ENCODE results near the gene NUAK1.

The NUAK1 gene

DNA sequence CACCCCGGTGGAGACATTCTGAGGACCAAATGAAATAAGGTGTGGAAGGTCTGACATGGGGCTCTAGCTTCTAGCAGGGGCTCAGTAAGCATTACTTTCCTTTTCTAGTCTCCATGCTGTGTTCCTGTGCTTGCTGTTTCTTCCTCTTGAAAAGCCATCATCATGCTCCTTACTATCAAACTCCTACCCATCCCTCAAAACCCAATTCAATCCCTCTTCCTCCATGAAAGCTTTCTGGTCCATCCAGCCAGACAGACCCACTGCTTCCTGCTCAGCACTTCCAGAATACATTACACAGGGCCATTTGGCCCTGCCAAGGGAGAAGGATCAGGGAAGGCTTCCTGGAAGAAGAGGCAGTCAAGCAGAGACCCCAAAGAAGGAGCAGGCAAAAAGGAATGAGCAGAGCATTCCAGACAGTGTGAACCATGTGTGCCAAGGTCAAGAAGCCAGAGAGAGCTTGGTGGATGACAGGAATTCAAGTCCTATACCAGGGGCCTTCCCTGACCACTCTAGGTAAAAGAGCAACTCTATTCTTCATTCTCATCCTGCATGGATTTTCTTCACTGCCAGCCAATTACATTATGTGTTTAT, 59.5 kb downstream of the NUAK1 start:
- H3K4me3 ChIP-seq (ENCODE audit: low read depth, low read length): no peak overlapping the region
- DNase-seq (ENCODE audit: low read depth): no peak
- TF ChIP-seq, protein P1, sequence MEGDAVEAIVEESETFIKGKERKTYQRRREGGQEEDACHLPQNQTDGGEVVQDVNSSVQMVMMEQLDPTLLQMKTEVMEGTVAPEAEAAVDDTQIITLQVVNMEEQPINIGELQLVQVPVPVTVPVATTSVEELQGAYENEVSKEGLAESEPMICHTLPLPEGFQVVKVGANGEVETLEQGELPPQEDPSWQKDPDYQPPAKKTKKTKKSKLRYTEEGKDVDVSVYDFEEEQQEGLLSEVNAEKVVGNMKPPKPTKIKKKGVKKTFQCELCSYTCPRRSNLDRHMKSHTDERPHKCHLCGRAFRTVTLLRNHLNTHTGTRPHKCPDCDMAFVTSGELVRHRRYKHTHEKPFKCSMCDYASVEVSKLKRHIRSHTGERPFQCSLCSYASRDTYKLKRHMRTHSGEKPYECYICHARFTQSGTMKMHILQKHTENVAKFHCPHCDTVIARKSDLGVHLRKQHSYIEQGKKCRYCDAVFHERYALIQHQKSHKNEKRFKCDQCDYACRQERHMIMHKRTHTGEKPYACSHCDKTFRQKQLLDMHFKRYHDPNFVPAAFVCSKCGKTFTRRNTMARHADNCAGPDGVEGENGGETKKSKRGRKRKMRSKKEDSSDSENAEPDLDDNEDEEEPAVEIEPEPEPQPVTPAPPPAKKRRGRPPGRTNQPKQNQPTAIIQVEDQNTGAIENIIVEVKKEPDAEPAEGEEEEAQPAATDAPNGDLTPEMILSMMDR (IDR thresholded peaks at IDR 0.05; ENCODE audit: insufficient read depth, low read depth, low read length, missing control alignments): no peak

DNA sequence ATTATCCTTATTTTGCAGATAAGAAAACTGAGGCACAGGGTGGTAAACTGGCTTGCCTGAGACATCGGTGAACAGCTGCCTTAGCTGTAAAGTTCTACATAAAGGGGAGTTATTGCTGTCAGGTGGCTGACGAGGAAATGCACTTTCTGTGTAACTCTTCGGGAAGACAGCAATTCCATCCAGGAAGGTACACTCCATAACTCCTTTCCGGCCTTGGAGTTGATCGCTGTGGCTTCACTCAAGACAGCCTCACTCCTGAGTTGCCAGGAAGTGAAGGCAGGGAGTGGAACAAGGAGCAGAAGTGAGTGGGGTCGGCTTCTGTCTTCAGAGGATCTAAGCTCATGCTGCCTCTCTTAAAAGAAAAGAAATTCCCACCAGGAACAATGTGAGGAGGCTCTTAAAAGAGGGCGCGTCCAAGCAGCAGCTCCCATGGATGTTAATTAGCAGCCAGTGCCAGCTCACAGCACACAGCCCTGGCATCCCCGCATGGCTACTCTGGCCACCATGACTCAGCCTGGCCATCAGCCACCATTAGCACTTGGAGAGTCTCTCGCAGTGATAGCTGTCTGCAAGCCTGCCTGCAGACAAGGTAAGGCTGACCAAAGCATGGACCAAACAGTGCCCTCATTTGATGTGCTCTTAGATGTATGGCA, 60.3 kb downstream of the NUAK1 start:
- TF ChIP-seq, protein P1 (IDR thresholded peaks at IDR 0.05; ENCODE audit: insufficient read depth, low read depth, low read length, missing control alignments): no peak
- DNase-seq (ENCODE audit: low read depth): no peak
- no peak overlapping the region for H3K4me3 ChIP-seq (ENCODE audit: low read depth, low read length)

DNA sequence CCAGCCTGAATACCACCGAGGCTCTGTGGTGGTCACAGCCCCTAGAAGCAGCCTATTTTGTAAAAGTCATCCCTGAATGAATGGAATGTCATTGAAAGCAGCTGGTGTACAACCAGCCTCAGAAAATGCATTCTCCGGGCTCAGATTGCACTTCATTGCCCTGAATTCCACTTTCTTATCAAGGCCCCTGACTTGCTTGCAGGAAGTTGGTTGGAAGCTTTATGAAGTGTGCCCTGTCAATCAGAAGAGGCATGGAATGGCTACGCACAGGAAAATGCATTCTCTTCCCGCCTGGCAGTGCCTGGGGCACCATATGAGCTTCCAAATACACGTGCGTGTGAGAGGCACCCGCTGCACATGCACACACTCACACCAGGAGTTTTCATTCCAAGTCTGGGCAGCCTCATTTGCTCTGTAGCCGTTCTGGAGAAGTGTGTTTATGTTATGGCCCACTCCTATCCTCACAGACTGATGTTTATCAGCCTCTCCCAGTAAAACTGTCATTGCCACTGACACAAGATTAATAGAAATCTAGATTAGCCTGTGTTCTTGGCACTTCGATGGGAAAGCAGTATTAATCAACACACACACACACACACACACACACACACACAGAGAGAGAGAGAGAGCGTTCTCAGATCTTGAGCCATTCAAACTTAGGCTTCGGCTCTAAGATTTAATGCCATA, 63.9 kb downstream of the NUAK1 start:
- H3K4me3 ChIP-seq (ENCODE audit: low read depth, low read length): no peak overlapping the region
- TF ChIP-seq, protein P1 (IDR thresholded peaks at IDR 0.05; ENCODE audit: insufficient read depth, low read depth, low read length, missing control alignments): no peak
- no peak for DNase-seq (ENCODE audit: low read depth)

DNA sequence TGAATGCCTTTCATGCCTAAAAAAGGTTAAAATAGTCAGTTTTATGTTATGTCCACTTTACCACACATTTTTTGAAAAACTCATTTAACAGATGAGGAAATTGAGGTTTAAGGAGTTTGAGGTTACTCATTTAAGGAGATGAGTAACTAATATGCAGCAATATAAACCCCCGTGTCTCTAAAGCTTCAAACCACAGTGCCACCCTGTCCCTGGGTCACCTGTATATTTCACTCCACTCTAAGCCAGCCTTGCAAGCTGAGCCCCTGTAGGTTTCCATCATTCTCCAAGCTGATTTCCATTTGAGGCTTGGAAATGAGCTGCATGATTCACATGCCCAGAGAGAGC, 64.4 kb downstream of the NUAK1 start:
- no peak overlapping the region for H3K4me3 ChIP-seq (ENCODE audit: low read depth, low read length)
- TF ChIP-seq, protein P1 (IDR thresholded peaks at IDR 0.05; ENCODE audit: insufficient read depth, low read depth, low read length, missing control alignments): no peak
- DNase-seq (ENCODE audit: low read depth): no peak

DNA sequence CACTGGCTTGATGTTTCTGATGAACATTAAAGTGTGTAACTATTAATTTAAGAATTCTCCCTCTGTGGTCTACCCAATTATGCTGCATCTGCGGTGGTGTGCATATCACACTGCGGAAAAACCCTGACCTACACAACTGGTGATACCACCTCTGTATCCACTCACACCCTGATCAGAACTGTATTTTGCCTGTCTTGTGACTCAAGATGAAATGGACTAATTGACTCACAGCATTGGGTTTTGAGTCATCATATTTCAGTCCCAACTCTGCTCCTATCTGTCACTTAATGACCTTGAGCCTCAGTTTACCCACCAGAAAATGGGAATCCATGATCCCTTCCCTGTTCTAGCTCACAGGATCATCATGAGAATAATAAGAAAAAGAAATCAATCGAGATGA, 65.6 kb downstream of the NUAK1 start:
- H3K4me3 ChIP-seq (ENCODE audit: low read depth, low read length): no peak overlapping the region
- TF ChIP-seq, protein P1 (IDR thresholded peaks at IDR 0.05; ENCODE audit: insufficient read depth, low read depth, low read length, missing control alignments): no peak
- DNase-seq (ENCODE audit: low read depth): peak; percentile 50

DNA sequence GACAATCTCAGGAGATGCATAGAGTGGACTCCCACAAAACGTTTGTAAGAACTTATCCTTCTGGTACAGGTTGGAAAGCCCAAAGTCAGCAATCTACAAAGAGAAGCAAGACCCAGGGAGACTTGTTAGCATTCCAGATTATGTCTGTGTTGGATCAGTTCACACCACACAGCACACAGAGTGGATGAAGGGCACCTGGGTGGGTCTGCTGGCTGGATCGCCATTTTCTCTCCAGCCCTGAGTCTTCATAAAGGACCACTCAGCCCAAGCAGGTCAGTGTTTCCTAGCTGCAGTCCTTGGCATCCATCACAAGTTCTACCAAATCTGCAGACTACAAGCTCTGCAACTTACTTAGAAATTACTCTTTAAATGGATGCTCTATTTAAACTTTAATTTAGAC, 66.0 kb downstream of the NUAK1 start:
- DNase-seq (ENCODE audit: low read depth): no peak
- TF ChIP-seq, protein P1 (IDR thresholded peaks at IDR 0.05; ENCODE audit: insufficient read depth, low read depth, low read length, missing control alignments): no peak
- H3K4me3 ChIP-seq (ENCODE audit: low read depth, low read length): no peak overlapping the region

All from GM12865 (cell line).